ENCODE results near the gene SLC25A45.
A peak's percentile ranks its signal among the peaks of the same experiment; 100 is the strongest.

The SLC25A45 gene

GRCh38 chr11:65389294-65389980 is 7.0 kb upstream of the SLC25A45 start:
- DNase-seq (ENCODE audit: low read depth, low spot score), result no peak

GRCh38 chr11:65388731-65389130 is 6.3 kb upstream of the SLC25A45 start:
- no peak for DNase-seq (ENCODE audit: low read depth, low spot score)

GRCh38 chr11:65386307-65387140 is 4.1 kb upstream of the SLC25A45 start, which contains the start of gene FRMD8:
TSS of gene FRMD8 (plus strand) at chr11:65386637. CDS start at chr11:65387037, 400 bp downstream.
- DNase-seq (ENCODE audit: low read depth, low spot score), result peak; percentile 77

- no peak for DNase-seq (ENCODE audit: low read depth, low spot score)
Observed at GRCh38 chr11:65384301-65384889, 1.9 kb upstream of the SLC25A45 start.

- DNase-seq (ENCODE audit: low read depth, low spot score), result no peak
Observed at GRCh38 chr11:65383778-65384177, 1.3 kb upstream of the SLC25A45 start.

GRCh38 chr11:65382804-65383368 is 440 bp upstream of the SLC25A45 start:
- DNase-seq (ENCODE audit: low read depth, low spot score), result no peak

- no peak for DNase-seq (ENCODE audit: low read depth, low spot score)
Observed at GRCh38 chr11:65381716-65382032, 772 bp downstream of the SLC25A45 start.

GRCh38 chr11:65380460-65381119 is 1.9 kb downstream of the SLC25A45 start:
- DNase-seq (ENCODE audit: low read depth, low spot score), result no peak

- no peak for DNase-seq (ENCODE audit: low read depth, low spot score)
Observed at GRCh38 chr11:65379698-65380459, 2.6 kb downstream of the SLC25A45 start.

- no peak for DNase-seq (ENCODE audit: low read depth, low spot score)
Observed at GRCh38 chr11:65378928-65379638, 3.4 kb downstream of the SLC25A45 start.

GRCh38 chr11:65378208-65378927 is 4.1 kb downstream of the SLC25A45 start:
- DNase-seq (ENCODE audit: low read depth, low spot score), result no peak

GRCh38 chr11:65377777-65378176 is 4.7 kb downstream of the SLC25A45 start:
- no peak for DNase-seq (ENCODE audit: low read depth, low spot score)

GRCh38 chr11:65377036-65377435 is 5.4 kb downstream of the SLC25A45 start:
- DNase-seq (ENCODE audit: low read depth, low spot score), result no peak

GRCh38 chr11:65376138-65376713 is 6.2 kb downstream of the SLC25A45 start:
- DNase-seq (ENCODE audit: low read depth, low spot score), result no peak

- no peak for DNase-seq (ENCODE audit: low read depth, low spot score)
Observed at GRCh38 chr11:65375012-65375411, 7.4 kb downstream of the SLC25A45 start.

GRCh38 chr11:65373839-65374580 is 8.4 kb downstream of the SLC25A45 start:
- DNase-seq (ENCODE audit: low read depth, low spot score), result no peak

- no peak for DNase-seq (ENCODE audit: low read depth, low spot score)
Observed at GRCh38 chr11:65370659-65371049, 11.8 kb downstream of the SLC25A45 start.

GRCh38 chr11:65366340-65366773 is 16.1 kb downstream of the SLC25A45 start:
- DNase-seq (ENCODE audit: low read depth, low spot score), result no peak

GRCh38 chr11:65363770-65364169 is 18.7 kb downstream of the SLC25A45 start:
- no peak for DNase-seq (ENCODE audit: low read depth, low spot score)

Measured in activated CD4-positive, CD25-positive, alpha-beta regulatory T cell treated with anti-CD3 and anti-CD28 coated beads, Interleukin-2, amount 50 U/mL, for 16 hours (primary cell).